ES-I3 (cell line): ENCODE measurements around the gene GALR3.
A peak's percentile ranks its signal among the peaks of the same experiment; 100 is the strongest.

Source experiments
- H3K36me3 ChIP-seq: 2 replicates; pipeline ENCODE4 v1.6.1; 2013; ENCODE audit warnings: mild to moderate bottlenecking, low read length, control low read depth, moderate library complexity; ENCODE audit not compliant: insufficient read depth
- H3K4me1 ChIP-seq: 2 replicates; pipeline ENCODE4 v1.6.1; 2013; ENCODE audit warnings: mild to moderate bottlenecking, control low read depth, low read length; ENCODE audit not compliant: insufficient read depth
- H3K9ac ChIP-seq: 2 replicates; pipeline ENCODE4 v1.6.1; 2013; ENCODE audit warnings: low read depth, mild to moderate bottlenecking, low read length, moderate library complexity
- H3K9me3 ChIP-seq: 2 replicates; pipeline ENCODE4 v1.6.1; 2013; ENCODE audit warnings: mild to moderate bottlenecking, low read length, moderate library complexity; ENCODE audit not compliant: control insufficient read depth, insufficient read depth

GALR3 gene

GRCh38 chr22:37824674-37825641 lies 1.8 kb downstream of the GALR3 start:
- Histone ChIP-seq H3K4me1 (peaks cover 12% of the 10 kb centered on the region; the same call in 1 of the 2 replicates), H3K9ac (peak overlapping the region; percentile 66), H3K36me3 (no peaks in the 10 kb centered on the region), H3K9me3 (no peaks in the 10 kb centered on the region)

- no peak overlapping the region for H3K9ac ChIP-seq
- peaks cover 12% of the 10 kb centered on the region; the same call in 1 of the 2 replicates for H3K4me1 ChIP-seq
- H3K9me3 ChIP-seq: no peaks in the 10 kb centered on the region
- no peaks in the 10 kb centered on the region for H3K36me3 ChIP-seq
Measured at GRCh38 chr22:37827056-37827455, 3.9 kb downstream of the GALR3 start.

GRCh38 chr22:37830093-37830842 lies 7.1 kb downstream of the GALR3 start:
- Histone ChIP-seq H3K9me3 (no peaks in the 10 kb centered on the region), H3K9ac (no peak overlapping the region)

GRCh38 chr22:37831472-37831871 lies 8.3 kb downstream of the GALR3 start:
- no peaks in the 10 kb centered on the region for H3K4me1 ChIP-seq
- no peak overlapping the region for H3K9ac ChIP-seq
- H3K9me3 ChIP-seq: no peaks in the 10 kb centered on the region
- peaks cover 5% of the 10 kb centered on the region; the same call in 1 of the 2 replicates for H3K36me3 ChIP-seq

More at GRCh38 chr22:37830093-37830842, 7.1 kb downstream of the GALR3 start:
- no peaks in the 10 kb centered on the region for H3K4me1 ChIP-seq
- peaks cover 5% of the 10 kb centered on the region; the same call in 1 of the 2 replicates for H3K36me3 ChIP-seq

GRCh38 chr22:37832022-37832857 lies 9.1 kb downstream of the GALR3 start:
- Histone ChIP-seq H3K4me1 (no peaks in the 10 kb centered on the region), H3K9me3 (no peaks in the 10 kb centered on the region), H3K36me3 (peaks cover 5% of the 10 kb centered on the region; the same call in 1 of the 2 replicates), H3K9ac (no peak overlapping the region)

- Histone ChIP-seq H3K9me3 (peaks cover 4% of the 10 kb centered on the region; the same call in 1 of the 2 replicates), H3K9ac (no peak overlapping the region), H3K4me1 (no peaks in the 10 kb centered on the region), H3K36me3 (peaks cover 5% of the 10 kb centered on the region; the same call in 1 of the 2 replicates)
Measured at GRCh38 chr22:37842015-37842793, 19.0 kb downstream of the GALR3 start.

- Histone ChIP-seq H3K4me1 (no peaks in the 10 kb centered on the region), H3K9me3 (peaks cover 4% of the 10 kb centered on the region; the same call in 1 of the 2 replicates), H3K9ac (peak overlapping the region; percentile 69; the same call in 1 of the 2 replicates), H3K36me3 (0 out of 2 replicates have a peak, but pooled peaks cover under 1% of the 10 kb centered on the region)
Measured at GRCh38 chr22:37843741-37844089, 20.5 kb downstream of the GALR3 start.

- Histone ChIP-seq H3K4me1 (no peaks in the 10 kb centered on the region), H3K9ac (peak overlapping the region; percentile 69; the same call in 1 of the 2 replicates), H3K36me3 (no peaks in the 10 kb centered on the region), H3K9me3 (peaks cover 4% of the 10 kb centered on the region; the same call in 1 of the 2 replicates)
Measured at GRCh38 chr22:37844904-37845329, 21.7 kb downstream of the GALR3 start.

- Histone ChIP-seq H3K9me3 (peaks cover 4% of the 10 kb centered on the region; the same call in 1 of the 2 replicates), H3K9ac (no peak overlapping the region), H3K36me3 (peaks cover 6% of the 10 kb centered on the region), H3K4me1 (no peaks in the 10 kb centered on the region)
Measured at GRCh38 chr22:37846433-37846832, 23.3 kb downstream of the GALR3 start.

- peaks cover 4% of the 10 kb centered on the region; the same call in 1 of the 2 replicates for H3K9me3 ChIP-seq
- peaks cover 26% of the 10 kb centered on the region for H3K36me3 ChIP-seq
- no peaks in the 10 kb centered on the region for H3K4me1 ChIP-seq
- peak overlapping the region; percentile 92 for H3K9ac ChIP-seq
Measured at GRCh38 chr22:37848587-37849088, 25.5 kb downstream of the GALR3 start.

- no peaks in the 10 kb centered on the region for H3K4me1 ChIP-seq
- H3K36me3 ChIP-seq: peaks cover 29% of the 10 kb centered on the region
- H3K9me3 ChIP-seq: peaks cover 4% of the 10 kb centered on the region; the same call in 1 of the 2 replicates
- peak within 1 kb of the TSS; percentile 92 for H3K9ac ChIP-seq
Measured at GRCh38 chr22:37849089-37849751, 26.0 kb downstream of the GALR3 start, which contains the start of gene EIF3L. TSS of gene EIF3L (plus strand) at chr22:37849419. CDS start at chr22:37849450, 31 bp downstream.

- no peaks in the 10 kb centered on the region for H3K9me3 ChIP-seq
- peaks cover 43% of the 10 kb centered on the region for H3K36me3 ChIP-seq
- no peak overlapping the region for H3K9ac ChIP-seq
- no peaks in the 10 kb centered on the region for H3K4me1 ChIP-seq
Measured at GRCh38 chr22:37850801-37851200, 27.6 kb downstream of the GALR3 start.
